ENCODE data around the gene PHF11. TPM values are rescaled to one million over a fixed set of nuclear protein-coding genes. Genes with fewer than 3 reads are reported as not detected.

The PHF11 gene
- total and polyA plus RNA-seq, 2 experiments from 2014 or later, result 7.4 to 13.5 TPM

- H3K4me1 Mint-ChIP-seq, result no peaks in the 10 kb centered on the region
- H3K36me3 ChIP-seq (ENCODE audit: insufficient read depth), result peaks cover 4% of the 10 kb centered on the region
- H4K20me1 ChIP-seq (replicated peaks; ENCODE audit: insufficient read depth), result peaks cover 4% of the 10 kb centered on the region; the same call in 1 of the 2 replicates
- peaks cover 23% of the 10 kb centered on the region for H3K79me2 ChIP-seq (replicated peaks; ENCODE audit: insufficient read depth)
- TF ChIP-seq EZH2phosphoT487 (IDR thresholded peaks at IDR 0.05; ENCODE audit: unreplicated experiment) (no peak), ETS1 (IDR thresholded peaks at IDR 0.05) (no peak), ZNF331 (CRISPR knock-in tag; IDR thresholded peaks at IDR 0.05; ENCODE audit: low read depth) (no peak), STAT1 (IDR thresholded peaks at IDR 0.05; ENCODE audit: unreplicated experiment) (no peak), POLR2AphosphoS5 (IDR thresholded peaks at IDR 0.05; ENCODE audit: low read depth) (no peak), NANOG (IDR thresholded peaks at IDR 0.05; ENCODE audit: borderline replicate concordance) (no peak), REST (IDR thresholded peaks at IDR 0.05; ENCODE audit: unreplicated experiment) (no peak), CTCF (conservative IDR thresholded peaks at IDR 0.05; ENCODE audit: low read depth in 2 of 2) (no peak), CREB1 (CRISPR knock-in tag; IDR thresholded peaks at IDR 0.05; ENCODE audit: low read depth) (no peak), ZNF114 (CRISPR knock-in tag; IDR thresholded peaks at IDR 0.05) (no peak)
- no peak overlapping the region for H3K27ac ChIP-seq (ENCODE audit: low read depth)
- DNase-seq (ENCODE audit: low spot score) (no peak), ATAC-seq (no peak)
- H3K27ac Mint-ChIP-seq, result no peak overlapping the region
- H2AFZ ChIP-seq, result no peak overlapping the region
- no peaks in the 10 kb centered on the region for H3K9me2 ChIP-seq (ENCODE audit: insufficient read depth)
- H3K9me3 Mint-ChIP-seq, result peaks cover 3% of the 10 kb centered on the region; the same call in 1 of the 3 replicates
- H3K4me3 Mint-ChIP-seq, result no peak overlapping the region
- H3K27me3 Mint-ChIP-seq (ENCODE audit: insufficient read depth, low read depth, poor library complexity), result no peaks in the 10 kb centered on the region
- no peaks in the 10 kb centered on the region for H3K4me1 ChIP-seq (ENCODE audit: insufficient read depth)
- peaks cover 15% of the 10 kb centered on the region for H3K36me3 Mint-ChIP-seq (ENCODE audit: low read depth)
- no peaks in the 10 kb centered on the region for H3F3A ChIP-seq (replicated peaks; ENCODE audit: low read depth)
- no peak overlapping the region for H3K4me3 ChIP-seq
- H3K27me3 ChIP-seq (ENCODE audit: insufficient read depth), result no peaks in the 10 kb centered on the region
- H3K4me2 ChIP-seq, result no peak overlapping the region
Observed at GRCh38 chr13:49571299-49572240, 75.8 kb downstream of the PHF11 start.

Other genes with a start within 250 kb of the PHF11 start
- gene CDADC1, start 248.0 kb upstream of the PHF11 start, total RNA-seq (2014; rRNA removed; shearing (Covaris generic)), result 1.3 and 3.1 TPM in 2 replicates
- 8.4 and 9.3 TPM in 2 replicates for gene CDADC1, start 248.0 kb upstream of the PHF11 start, polyA plus RNA-seq (2016; fragmentation: Nextera tagmentation; extraction: Ambion mirVana)
- gene CAB39L, start 51.9 kb upstream of the PHF11 start, total RNA-seq (2014; rRNA removed; shearing (Covaris generic)), result 4.4 and 5.9 TPM in 2 replicates
- gene CAB39L, start 51.9 kb upstream of the PHF11 start, polyA plus RNA-seq (2016; fragmentation: Nextera tagmentation; extraction: Ambion mirVana), result 2.5 and 3.3 TPM in 2 replicates
- gene SETDB2, start 51.7 kb upstream of the PHF11 start, total RNA-seq (2014; rRNA removed; shearing (Covaris generic)), result 5.8 and 6.3 TPM in 2 replicates
- gene SETDB2, start 51.7 kb upstream of the PHF11 start, polyA plus RNA-seq (2016; fragmentation: Nextera tagmentation; extraction: Ambion mirVana), result 1.6 and 4.6 TPM in 2 replicates
- 33.5 and 33.9 TPM in 2 replicates for gene RCBTB1, start 89.6 kb downstream of the PHF11 start, total RNA-seq (2014; rRNA removed; shearing (Covaris generic))
- 10.8 and 11.2 TPM in 2 replicates for gene RCBTB1, start 89.6 kb downstream of the PHF11 start, polyA plus RNA-seq (2016; fragmentation: Nextera tagmentation; extraction: Ambion mirVana)
- gene ARL11, start 132.6 kb downstream of the PHF11 start, total RNA-seq (2014; rRNA removed; shearing (Covaris generic)), result 0.52 and 1.2 TPM in 2 replicates
- 0.32 and 0.61 TPM in 2 replicates for gene ARL11, start 132.6 kb downstream of the PHF11 start, polyA plus RNA-seq (2016; fragmentation: Nextera tagmentation; extraction: Ambion mirVana)
- 231 and 260 TPM in 2 replicates for gene EBPL, start 195.5 kb downstream of the PHF11 start, total RNA-seq (2014; rRNA removed; shearing (Covaris generic))
- 245 and 258 TPM in 2 replicates for gene EBPL, start 195.5 kb downstream of the PHF11 start, polyA plus RNA-seq (2016; fragmentation: Nextera tagmentation; extraction: Ambion mirVana)

All from GM23338 (cell line).